ENCODE results near the gene DLST.

The DLST gene

GRCh38 chr14:74936731-74937130 lies 55.0 kb downstream of the DLST start:
- DNase-seq (ENCODE audit: extremely low read depth in 1 of 2, low read depth in 1 of 2): no peak

GRCh38 chr14:74937171-74937570 lies 55.5 kb downstream of the DLST start:
- DNase-seq (ENCODE audit: extremely low read depth in 1 of 2, low read depth in 1 of 2): no peak

GRCh38 chr14:74938531-74939495 lies 57.1 kb downstream of the DLST start:
- DNase-seq (ENCODE audit: extremely low read depth in 1 of 2, low read depth in 1 of 2): no peak

- no peak for DNase-seq (ENCODE audit: extremely low read depth in 1 of 2, low read depth in 1 of 2)
Observed at GRCh38 chr14:74940956-74941565, 59.3 kb downstream of the DLST start.

- peak; percentile 37 to 70 for DNase-seq (ENCODE audit: extremely low read depth in 1 of 2, low read depth in 1 of 2)
Observed at GRCh38 chr14:74941676-74942097, 60.0 kb downstream of the DLST start.

GRCh38 chr14:74942181-74942580 lies 60.5 kb downstream of the DLST start:
- no peak for DNase-seq (ENCODE audit: extremely low read depth in 1 of 2, low read depth in 1 of 2)

- DNase-seq (ENCODE audit: extremely low read depth in 1 of 2, low read depth in 1 of 2): no peak
Observed at GRCh38 chr14:74942608-74943007, 60.9 kb downstream of the DLST start.

GRCh38 chr14:74945261-74945851 lies 63.6 kb downstream of the DLST start:
- no peak for DNase-seq (ENCODE audit: extremely low read depth in 1 of 2, low read depth in 1 of 2)

GRCh38 chr14:74945852-74946658 lies 64.3 kb downstream of the DLST start:
- DNase-seq (ENCODE audit: extremely low read depth in 1 of 2, low read depth in 1 of 2): peak in 1 of 2 donors; percentile 65

GRCh38 chr14:74946659-74947281 lies 65.1 kb downstream of the DLST start:
- no peak for DNase-seq (ENCODE audit: extremely low read depth in 1 of 2, low read depth in 1 of 2)

GRCh38 chr14:74947353-74948227 lies 65.9 kb downstream of the DLST start:
- no peak for DNase-seq (ENCODE audit: extremely low read depth in 1 of 2, low read depth in 1 of 2)

GRCh38 chr14:74948228-74949175 lies 66.8 kb downstream of the DLST start:
- DNase-seq (ENCODE audit: extremely low read depth in 1 of 2, low read depth in 1 of 2): no peak

- DNase-seq (ENCODE audit: extremely low read depth in 1 of 2, low read depth in 1 of 2): no peak
Observed at GRCh38 chr14:74949191-74949601, 67.5 kb downstream of the DLST start.

GRCh38 chr14:74949859-74950573 lies 68.3 kb downstream of the DLST start:
- no peak for DNase-seq (ENCODE audit: extremely low read depth in 1 of 2, low read depth in 1 of 2)

- DNase-seq (ENCODE audit: extremely low read depth in 1 of 2, low read depth in 1 of 2): no peak
Observed at GRCh38 chr14:74950795-74951442, 69.2 kb downstream of the DLST start.

- no peak for DNase-seq (ENCODE audit: extremely low read depth in 1 of 2, low read depth in 1 of 2)
Observed at GRCh38 chr14:74951443-74952179, 69.9 kb downstream of the DLST start.

Measured in stimulated activated CD8-positive, alpha-beta memory T cell treated with anti-CD3 and anti-CD28 coated beads, Interleukin-7, amount 100 ng/mL, for 48 hours (primary cell).